HG02981 (cell line): ENCODE data around the gene CYCS.
A peak's percentile ranks its signal among the peaks of the same experiment; 100 is the strongest.
"Not testable (repeated sequence)": the region's sequence is repeated elsewhere in the genome, so short reads cannot be mapped to it uniquely, and the experiment has no call there.

Experiments
- ATAC-seq: cut with Tn5 transposase; IDR thresholded peaks from one replicate; pipeline ENCODE4 v1.9.1; 2021; ENCODE audit warnings: mild to moderate bottlenecking, moderate library complexity; ENCODE audit not compliant: unreplicated experiment

The CYCS gene

DNA sequence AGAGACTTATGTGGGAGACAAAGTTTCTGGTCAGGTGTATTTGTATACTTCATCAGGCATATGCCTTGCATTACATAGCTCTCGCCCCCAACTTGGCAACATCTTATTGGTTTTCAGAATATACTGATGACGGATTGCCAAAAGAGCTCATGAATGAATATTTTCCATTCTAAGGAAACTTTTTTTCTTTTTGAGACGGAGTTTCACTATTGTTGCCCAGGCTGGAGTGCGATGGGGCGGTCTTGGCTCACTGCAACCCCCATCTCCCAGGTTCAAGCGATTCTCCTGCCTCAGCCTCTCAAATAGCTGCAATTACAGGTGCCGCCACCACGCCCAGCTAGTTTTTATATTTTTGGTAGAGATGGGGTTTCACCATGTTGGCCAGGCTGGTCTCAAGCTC lies 6.0 kb downstream of the CYCS start:
- no peak for ATAC-seq

GRCh38 chr7:25118048-25118753 lies 6.9 kb downstream of the CYCS start:
- peak; percentile 27 for ATAC-seq

- ATAC-seq = peak; percentile 86
Measured at GRCh38 chr7:25117226-25118047, 7.6 kb downstream of the CYCS start.

- ATAC-seq = no peak
Measured at GRCh38 chr7:25116621-25117020, 8.4 kb downstream of the CYCS start.

DNA sequence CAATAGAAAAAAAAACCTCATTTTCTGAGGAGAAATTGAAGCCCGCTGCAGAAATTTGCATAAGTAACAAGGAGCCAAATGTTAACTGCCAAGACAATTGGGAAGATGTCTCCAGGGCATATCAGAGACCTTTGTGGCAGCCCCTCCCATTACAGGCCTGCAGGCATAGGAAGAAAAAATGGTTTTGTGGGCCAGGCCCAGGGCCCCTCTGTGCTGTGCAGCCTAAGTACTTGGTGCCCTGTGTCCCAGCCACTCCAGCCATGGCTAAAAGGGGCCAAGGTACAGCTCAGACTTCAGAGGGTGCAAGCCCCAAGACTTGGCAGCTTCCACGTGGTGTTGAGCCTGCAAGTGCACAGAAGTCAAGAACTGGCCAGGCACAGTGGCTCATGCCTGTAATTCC lies 14.5 kb downstream of the CYCS start:
- not testable (repeated sequence) for ATAC-seq

- no peak for ATAC-seq
Measured at GRCh38 chr7:25109276-25109675, 15.8 kb downstream of the CYCS start.

GRCh38 chr7:25105911-25106310 lies 19.1 kb downstream of the CYCS start:
- no peak for ATAC-seq

GRCh38 chr7:25103773-25104172 lies 21.3 kb downstream of the CYCS start:
- no peak for ATAC-seq

GRCh38 chr7:25101817-25102216 lies 23.2 kb downstream of the CYCS start:
- no peak for ATAC-seq

DNA sequence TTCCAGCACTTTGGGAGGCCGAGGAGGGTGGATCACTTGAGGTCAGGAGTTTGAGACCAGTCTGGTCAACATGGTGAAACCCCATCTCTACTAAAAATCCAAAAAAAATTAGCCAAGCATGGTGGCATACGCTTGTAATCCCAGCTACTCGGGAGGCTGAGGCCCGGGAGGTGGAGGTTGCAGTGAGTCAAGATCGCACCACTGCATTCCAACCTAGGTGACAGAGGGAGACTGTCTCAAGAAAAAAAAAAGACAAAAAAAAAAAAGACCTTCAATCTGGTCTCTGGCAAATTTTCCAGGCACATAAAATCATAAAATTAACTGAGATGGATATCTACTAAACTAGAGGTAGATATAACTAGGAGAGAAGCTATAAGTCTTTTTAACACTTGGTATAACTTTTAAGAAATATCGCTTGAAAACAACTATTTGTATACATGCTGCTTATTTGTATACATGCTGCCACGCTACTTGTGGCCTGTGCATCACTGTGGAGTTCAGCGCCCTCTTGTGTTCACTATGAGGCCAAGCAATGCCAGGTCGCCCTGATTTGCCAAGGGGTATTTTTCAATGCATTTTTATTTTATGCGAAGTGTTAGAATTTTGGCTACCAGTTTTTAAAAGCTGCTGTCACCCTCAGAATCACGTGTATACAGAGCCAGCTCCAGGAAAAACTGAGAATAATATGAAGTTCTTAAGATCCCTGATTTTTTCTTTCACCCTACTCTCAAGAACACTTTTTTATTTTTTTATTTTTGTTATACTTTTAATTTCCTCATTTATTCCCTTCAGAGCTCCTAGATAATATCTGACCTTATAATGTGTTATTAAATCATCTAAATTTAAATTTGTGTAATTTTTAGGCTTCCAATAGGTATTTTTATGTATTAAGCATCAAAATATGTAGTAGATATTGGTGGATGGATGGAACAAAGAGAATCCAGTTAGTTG lies 26.7 kb downstream of the CYCS start:
- ATAC-seq = peak; percentile 59

GRCh38 chr7:25095516-25096345 lies 29.3 kb downstream of the CYCS start:
- no peak for ATAC-seq

DNA sequence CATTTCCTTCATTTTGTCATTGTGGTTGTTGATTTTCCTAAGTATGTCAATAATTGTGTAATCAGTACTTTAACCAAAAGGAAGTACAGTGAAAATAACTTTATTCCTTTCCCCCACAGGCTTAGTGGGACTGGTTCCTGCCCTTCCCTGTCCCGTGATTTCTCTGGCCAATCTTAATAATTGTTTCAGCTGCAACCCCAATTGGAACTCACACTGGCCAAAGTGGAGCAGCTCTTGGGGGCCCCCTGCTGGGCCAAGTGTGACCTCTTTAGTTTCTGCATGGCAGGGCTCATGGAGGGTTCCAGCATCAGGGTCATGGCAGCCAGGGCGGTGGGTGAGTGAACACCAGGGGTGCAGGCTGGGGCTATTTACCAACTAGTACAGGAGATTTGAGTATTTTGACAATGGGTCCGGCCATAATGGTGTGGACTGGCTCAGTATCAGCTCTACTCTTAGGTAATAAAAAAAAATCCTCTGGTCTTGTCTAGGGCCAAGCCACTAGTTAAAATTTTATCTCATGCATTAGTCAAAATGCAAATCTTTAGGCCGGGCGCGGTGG lies 31.7 kb downstream of the CYCS start:
- peak; percentile 74 for ATAC-seq

DNA sequence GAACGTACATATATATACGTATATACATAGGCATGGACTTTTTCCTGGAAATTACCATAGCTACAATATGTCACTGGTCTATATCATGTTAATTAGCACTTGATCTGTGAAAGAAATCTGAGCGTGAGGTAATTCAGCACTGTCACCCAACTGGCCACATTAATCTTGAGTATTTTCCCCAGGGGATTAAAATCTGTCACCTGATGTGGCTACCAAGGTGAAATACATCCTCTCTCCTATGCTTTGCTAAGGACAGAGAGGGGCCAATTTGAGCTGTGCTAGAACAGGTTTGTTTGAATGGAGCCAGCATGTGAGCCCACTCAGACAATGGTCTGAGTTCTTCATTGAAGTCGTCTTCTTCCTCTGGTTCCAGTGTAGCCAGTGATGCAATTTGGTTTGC lies 33.3 kb downstream of the CYCS start:
- no peak for ATAC-seq

DNA sequence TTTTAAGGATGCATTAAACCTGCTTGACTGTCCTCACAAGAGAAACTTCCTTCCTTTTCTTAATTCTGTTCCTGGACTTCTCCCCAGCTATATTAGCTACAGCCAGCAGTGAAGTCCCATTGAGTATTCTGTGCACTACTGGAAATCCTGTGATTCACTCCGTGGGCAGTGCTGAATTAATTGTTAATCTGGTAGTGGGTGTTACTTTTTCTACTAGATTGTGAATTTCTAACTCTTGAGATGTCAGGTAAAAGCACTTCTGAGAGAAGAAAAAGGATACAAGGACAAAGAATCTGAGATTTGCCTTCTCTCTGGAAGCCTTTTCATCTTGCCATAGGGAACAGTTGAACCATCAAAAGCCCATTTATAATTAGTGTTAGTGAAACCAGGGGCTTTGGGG lies 33.9 kb downstream of the CYCS start:
- no peak for ATAC-seq

GRCh38 chr7:25090374-25090773 lies 34.7 kb downstream of the CYCS start:
- no peak for ATAC-seq

- peak; percentile 94 for ATAC-seq
Measured at GRCh38 chr7:25087855-25088254, 37.2 kb downstream of the CYCS start.

GRCh38 chr7:25084821-25085220 lies 40.2 kb downstream of the CYCS start:
- ATAC-seq = no peak

DNA sequence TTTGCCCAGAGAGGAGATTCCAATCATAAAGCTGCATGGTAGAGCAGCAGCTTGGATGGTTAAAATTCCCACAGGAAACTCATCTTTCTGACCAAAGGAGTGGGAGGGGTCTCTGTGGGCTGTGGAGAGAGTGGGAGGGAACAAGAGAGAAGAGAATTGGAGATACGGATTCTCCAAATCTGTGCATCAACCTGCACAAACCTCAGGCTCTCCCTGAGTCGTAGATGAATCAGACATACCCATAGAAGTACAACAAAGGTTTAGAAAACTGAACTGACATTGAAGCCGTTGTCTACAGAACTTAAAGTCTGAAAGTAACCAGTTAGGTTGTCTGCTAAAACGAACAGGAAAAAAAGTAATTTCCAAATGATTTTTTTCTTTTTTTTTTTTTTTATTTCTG lies 41.9 kb downstream of the CYCS start:
- no peak for ATAC-seq

DNA sequence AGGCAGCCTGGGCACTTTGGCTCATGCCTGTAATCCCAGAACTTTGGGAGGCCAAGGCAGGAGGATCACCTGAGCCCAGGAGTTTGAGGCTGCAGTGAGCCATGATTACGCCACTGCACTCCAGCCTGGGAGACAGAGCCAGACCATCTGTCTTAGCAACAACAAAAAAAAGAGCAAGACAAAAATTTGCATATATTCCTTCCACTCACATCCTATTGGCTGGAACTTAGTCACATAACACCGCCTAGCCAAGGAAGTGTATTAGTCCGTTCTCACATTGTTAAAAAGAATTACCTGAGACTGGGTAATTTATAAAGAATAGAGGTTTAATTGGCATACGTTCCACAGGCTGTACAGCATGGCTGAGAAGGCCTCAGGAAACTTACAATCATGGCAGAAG lies 43.0 kb downstream of the CYCS start:
- ATAC-seq = not testable (repeated sequence)

GRCh38 chr7:25077096-25077495 lies 48.0 kb downstream of the CYCS start:
- no peak for ATAC-seq
